ENCODE measurements around the gene PKP2. TPM values are rescaled to one million over a fixed set of nuclear protein-coding genes. Genes with fewer than 3 reads are reported as not detected.

PKP2 gene
- total RNA-seq, 1 experiment from 2014 or later = 18.4 TPM

- no peak overlapping the region for H2BK5ac ChIP-seq (ENCODE audit: insufficient read length, low read length)
- H4K91ac ChIP-seq (ENCODE audit: insufficient read length, low read depth, low read length) = no peak overlapping the region
- no peaks in the 10 kb centered on the region for H3K79me1 ChIP-seq (ENCODE audit: insufficient read depth, low read depth, low read length, poor library complexity, severe bottlenecking)
- H3T11ph ChIP-seq (ENCODE audit: low read length) = no peak overlapping the region
- no peak for TF ChIP-seq CTCF (conservative IDR thresholded peaks at IDR 0.05)
- no peak overlapping the region for H2BK15ac ChIP-seq (ENCODE audit: low read depth, low read length)
- no peak overlapping the region for H2BK120ac ChIP-seq (ENCODE audit: low read depth, low read length, poor library complexity, severe bottlenecking)
- no peak overlapping the region for H4K5ac ChIP-seq (ENCODE audit: insufficient read length, low read depth, low read length)
- no peak overlapping the region for H3K18ac ChIP-seq (ENCODE audit: insufficient read length, low read depth, low read length)
- Mint-ChIP-seq H3K27me3 (ENCODE audit: low read depth) (peaks cover 2% of the 10 kb centered on the region; the same call in 1 of the 2 replicates), H3K4me1 (peaks cover 41 to 48% of the 10 kb centered on the region in 2 experiments), H3K27ac (no peak overlapping the region), H3K4me3 (peak overlapping the region; percentile 78 to 87), H3K36me3 (ENCODE audit: insufficient read depth in 1 of 3, low read depth in 3 of 3) (no peaks in the 10 kb centered on the region), H3K9me3 (no peaks in the 10 kb centered on the region)
- no peak overlapping the region for H2AK5ac ChIP-seq (ENCODE audit: insufficient read length, low read length)
- H3K9me3 ChIP-seq (ENCODE audit: control insufficient read depth, low read depth, low read length) = no peaks in the 10 kb centered on the region
- H3K14ac ChIP-seq (ENCODE audit: insufficient read depth, low read length) = no peak overlapping the region
- no peak overlapping the region for H3K4ac ChIP-seq (ENCODE audit: low read depth, low read length)
- no peak overlapping the region for H3K23ac ChIP-seq (ENCODE audit: insufficient read length, low read depth, low read length)
- WGBS (ENCODE audit: extremely low coverage, insufficient read length, low lambda C conversion rate) = no CpG with 5 or more reads among the region's 10 CpGs
- H2BK12ac ChIP-seq (ENCODE audit: insufficient read length, low read depth, low read length) = no peak overlapping the region
- peak overlapping the region; percentile 53 for H3K4me2 ChIP-seq (ENCODE audit: insufficient read depth, insufficient read length, low read length)
- H4K20me1 ChIP-seq (ENCODE audit: control insufficient read depth, insufficient read depth, insufficient read length) = no peaks in the 10 kb centered on the region
- peaks cover 6% of the 10 kb centered on the region for H3K23me2 ChIP-seq (ENCODE audit: insufficient read length, low read depth, low read length, poor library complexity, severe bottlenecking)
- no peaks in the 10 kb centered on the region for H3K27me3 ChIP-seq (ENCODE audit: insufficient read depth, low read length)
- no peak for DNase-seq
- no peak overlapping the region for H2AFZ ChIP-seq (ENCODE audit: low read length)
- H3K4me1 ChIP-seq (ENCODE audit: insufficient read depth, low read length) = peaks cover 7% of the 10 kb centered on the region; the same call in 1 of the 2 replicates
- 0 out of 2 replicates have a peak, but pooled peaks cover 2% of the 10 kb centered on the region for H3K79me2 ChIP-seq (ENCODE audit: insufficient read depth, low read length)
- no peak overlapping the region for H3K56ac ChIP-seq (ENCODE audit: insufficient read length, low read depth, low read length)
- H2BK20ac ChIP-seq (ENCODE audit: low read depth, low read length, poor library complexity, severe bottlenecking) = no peak overlapping the region
- H3K9ac ChIP-seq (ENCODE audit: extremely low read depth, insufficient read length, low read length) = no peak overlapping the region
- no peak overlapping the region for H3K27ac ChIP-seq (ENCODE audit: insufficient read length, low read depth, low read length)
- H4K8ac ChIP-seq (replicated peaks; ENCODE audit: insufficient read length, low read depth, low read length) = no peak overlapping the region
These were observed 1.4 kb upstream of the PKP2 start for GRCh38 chr12:32897687-32898573.
